GM19455 (cell line): ENCODE measurements around the gene EDN1.
"Not testable (repeated sequence)": the region's sequence is repeated elsewhere in the genome, so short reads cannot be mapped to it uniquely, and the experiment has no call there.

Experiments
- ATAC-seq: cut with Tn5 transposase; IDR thresholded peaks from one replicate; pipeline ENCODE4 v1.9.1; 2021; ENCODE audit not compliant: unreplicated experiment

EDN1 gene

DNA sequence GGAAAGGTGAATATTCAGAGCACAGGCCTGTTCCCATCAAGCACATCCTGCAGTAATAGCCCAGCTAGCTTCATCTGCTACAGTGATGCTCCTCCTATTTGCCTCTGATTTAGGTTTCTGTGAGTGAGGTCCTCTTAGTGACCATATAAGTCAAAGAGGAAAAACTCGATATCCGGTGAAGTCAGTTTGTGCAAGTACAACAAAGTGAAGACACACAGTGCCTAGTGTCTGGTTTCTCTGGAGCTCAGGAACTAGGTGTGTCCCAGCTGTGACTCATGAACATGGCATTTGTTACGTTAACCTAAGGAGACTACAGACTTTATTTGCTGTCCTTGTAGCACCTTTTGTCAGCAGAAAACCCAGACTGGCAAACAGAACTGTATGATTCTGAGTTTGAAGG lies 33.9 kb downstream of the EDN1 start:
- no peak for ATAC-seq

DNA sequence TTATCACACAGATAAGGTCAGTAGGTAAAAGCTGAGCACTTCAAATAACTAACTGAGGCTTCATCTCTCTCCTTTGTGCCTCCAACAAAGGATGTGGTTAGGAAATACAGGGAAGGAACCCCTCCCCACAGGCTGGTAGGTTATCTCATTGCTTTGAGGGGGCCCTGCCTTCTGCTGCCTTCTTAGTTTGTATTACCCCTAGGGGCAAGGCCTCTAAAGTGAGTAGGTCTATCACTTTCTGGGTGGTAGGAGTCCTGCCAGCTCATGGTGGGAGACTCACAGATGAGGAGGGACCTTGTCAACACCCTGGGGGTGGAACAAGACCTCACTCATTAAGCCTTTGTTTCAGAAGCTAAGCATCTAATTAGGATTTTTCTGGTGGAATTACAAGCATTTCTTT lies 34.6 kb downstream of the EDN1 start:
- no peak for ATAC-seq

DNA sequence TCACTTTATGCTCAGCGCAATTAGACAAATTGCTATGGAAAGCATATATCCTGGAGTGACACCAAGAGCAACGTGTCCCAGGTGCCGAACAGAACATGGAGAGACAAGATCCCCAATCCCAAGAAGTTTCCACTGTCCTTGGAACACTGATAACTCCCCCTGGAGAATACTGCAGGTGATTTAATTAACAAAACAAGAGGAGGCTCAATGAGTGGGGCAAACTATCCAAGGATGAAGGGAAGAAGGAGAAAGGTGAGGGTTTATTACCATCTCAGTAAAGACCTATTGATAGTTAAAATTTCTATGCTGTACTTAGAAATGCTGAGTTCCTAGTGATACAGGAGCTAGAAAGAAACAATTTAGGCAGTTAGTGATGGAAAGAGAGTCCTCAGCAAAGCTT lies 35.7 kb downstream of the EDN1 start:
- ATAC-seq: no peak

DNA sequence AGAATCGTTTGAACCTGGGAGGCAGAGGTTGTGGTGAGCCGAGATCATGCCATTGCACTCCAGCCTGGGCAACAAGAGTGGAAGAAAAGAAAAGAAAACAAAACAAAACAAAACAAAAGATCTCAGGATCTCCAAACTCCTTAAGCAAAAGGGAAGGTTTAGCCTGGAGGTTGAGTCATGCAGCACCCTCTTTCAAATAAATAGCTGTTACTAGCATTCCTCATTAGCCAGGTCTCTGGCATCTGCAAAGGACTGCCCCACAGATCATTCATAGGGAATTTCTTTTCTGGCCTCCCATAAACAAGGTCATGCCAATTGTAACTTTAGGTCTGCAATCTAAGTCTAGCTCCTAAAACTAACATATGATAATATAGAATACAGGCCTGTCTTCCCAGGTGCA lies 37.2 kb downstream of the EDN1 start:
- ATAC-seq: no peak

DNA sequence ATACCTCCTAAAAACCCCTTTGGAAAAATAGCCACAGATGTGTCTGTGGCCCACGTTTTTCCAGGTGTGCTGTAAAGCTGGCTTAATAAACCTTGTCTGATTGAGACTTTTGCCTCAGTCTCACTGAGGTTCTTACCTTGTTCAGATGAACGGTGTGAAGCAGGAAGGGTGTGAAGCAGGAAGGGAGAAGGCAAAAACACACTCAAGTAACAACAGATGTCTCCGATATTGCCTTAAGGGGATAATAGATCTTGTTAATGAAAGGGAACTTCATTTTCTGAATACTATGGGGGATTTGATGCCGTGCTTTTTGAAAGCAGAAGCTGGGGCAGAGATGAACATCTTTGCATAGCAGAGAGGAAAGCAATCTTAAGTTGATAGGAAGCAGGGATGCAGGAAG lies 37.8 kb downstream of the EDN1 start:
- ATAC-seq: no peak

DNA sequence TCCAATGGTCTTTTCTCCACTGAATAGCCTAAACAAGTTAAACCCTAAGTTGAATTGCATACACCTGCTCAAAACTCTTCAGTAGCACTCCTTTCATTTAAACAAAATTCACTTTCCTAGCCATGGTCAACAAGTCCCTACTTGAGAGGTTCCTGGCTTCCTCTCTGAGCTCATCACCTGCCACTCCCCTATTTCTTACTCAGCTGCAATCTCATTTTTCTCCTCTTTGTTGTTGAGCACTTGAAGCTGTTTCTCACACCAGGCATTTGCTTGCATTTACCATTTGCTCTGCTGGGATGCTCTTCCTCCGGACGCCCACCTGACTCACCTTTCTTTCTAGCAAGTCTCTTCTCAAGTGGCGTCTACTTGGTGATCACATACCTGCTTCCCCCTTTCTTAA lies 38.5 kb downstream of the EDN1 start:
- no peak for ATAC-seq

DNA sequence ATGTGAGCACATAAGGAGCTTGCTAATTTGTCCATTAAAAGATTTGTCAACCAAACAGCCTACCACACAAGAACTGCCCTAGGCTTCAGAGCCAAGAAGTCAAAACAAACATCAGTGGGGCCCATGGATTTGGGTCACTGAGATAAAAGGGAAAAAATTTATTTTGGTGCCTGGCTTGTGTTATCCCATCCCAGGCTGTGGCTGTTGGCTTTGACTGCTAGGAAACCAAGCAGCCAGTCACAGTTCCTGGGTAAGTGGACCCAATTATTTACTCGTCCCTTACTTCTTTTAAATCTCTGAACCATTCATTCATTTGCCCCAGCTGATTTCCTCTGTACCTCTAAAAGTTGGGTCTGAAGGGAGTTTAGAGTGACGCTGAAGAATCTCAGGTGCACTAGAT lies 41.3 kb downstream of the EDN1 start:
- ATAC-seq: no peak

DNA sequence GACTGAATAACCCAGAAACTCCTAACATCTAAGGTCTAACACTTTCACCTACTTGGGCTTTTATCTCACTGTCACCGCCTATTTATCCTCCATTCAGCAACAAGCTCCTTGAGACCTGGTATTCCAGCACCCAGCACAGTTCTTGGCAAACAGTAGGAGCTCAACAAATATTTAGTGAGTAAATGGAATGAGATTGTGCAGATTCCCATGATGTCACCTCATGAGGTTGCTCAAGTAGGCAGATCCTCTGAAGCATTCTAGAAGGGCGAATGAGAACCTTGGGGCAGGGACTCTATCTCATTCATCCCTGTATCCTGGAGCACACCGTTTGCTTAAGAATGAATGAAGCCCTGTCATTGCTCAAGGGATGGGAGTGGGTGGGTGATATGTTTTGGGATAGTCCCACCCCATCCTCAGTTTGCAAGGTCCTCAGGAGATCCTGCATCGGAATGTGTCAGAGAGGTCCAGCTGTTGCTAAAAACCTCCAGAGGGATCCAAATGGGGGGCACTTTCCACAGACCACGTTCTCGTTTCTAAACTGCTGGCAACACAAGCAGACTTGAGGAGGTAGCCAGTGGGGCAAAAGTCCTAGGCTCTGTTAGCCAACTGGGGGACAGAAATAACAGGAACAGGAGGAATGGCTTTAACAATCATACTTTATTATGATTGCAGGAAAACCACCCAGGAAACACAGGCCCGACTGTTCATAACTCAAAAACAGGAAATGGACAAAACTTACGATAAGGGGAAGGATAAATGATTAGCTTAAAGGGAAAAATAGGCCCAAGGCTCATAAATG lies 42.0 kb downstream of the EDN1 start:
- ATAC-seq: no peak

DNA sequence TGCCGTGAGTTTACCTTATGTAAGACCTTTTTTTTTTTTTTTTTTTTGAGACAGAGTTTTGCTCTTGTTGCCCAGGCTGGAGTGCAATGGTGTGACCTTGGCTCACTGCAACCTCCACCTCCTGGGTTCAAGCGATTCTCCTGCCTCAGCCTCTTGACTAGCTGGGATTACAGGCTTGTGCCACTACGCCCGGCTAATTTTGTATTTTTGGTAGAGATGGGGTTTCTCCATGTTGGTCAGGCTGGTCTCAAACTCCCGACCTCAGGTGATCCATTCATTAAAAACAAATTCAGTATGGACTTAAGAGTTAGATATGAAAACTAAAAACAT lies 42.6 kb downstream of the EDN1 start:
- not testable (repeated sequence) for ATAC-seq

DNA sequence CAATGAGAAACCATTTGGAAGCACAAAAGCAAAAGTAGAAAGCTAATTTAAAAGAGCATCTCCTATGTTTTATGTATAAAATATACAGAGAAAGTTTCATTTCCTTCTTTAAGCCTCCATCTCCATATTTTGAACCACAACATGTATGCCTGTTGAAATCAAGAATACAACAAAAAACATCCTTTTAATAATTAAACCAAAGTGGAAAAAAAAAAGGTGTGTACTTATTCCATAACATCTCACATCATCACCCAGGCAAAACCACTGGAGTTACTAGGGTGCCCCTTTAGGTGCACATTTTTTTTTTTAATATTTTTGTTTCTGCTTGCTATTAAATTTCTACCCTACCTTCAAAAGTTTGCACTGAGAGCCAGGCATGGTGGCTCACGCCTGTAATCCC lies 43.0 kb downstream of the EDN1 start:
- ATAC-seq: no peak

DNA sequence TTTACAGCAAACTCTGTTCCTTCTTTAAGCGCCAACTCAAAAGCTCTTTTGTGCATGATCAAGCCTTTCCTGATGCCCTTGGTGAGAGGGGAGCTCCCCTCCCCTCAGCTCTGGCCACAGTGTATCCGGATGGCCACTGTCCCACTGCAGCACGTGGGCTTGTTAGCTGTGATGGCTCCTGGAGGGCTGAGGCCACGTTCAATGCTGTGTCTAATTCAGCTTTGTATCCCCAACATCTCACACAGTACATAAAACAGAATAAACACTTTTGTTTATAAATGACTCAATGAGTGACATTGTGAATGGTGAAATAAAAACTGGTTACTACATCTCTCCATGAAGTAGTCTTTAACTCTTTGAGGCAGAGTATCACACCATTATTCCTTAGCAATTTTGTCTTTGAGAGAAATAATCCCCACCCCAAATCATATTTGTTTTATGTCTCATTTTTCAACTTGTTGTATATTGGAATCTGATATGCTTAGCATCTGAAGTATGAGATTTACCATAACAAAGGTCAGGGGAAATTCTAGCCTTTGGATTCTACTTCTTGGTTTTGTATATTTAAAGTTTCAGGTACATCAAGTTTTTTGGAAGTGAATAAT lies 44.5 kb downstream of the EDN1 start:
- ATAC-seq: no peak

DNA sequence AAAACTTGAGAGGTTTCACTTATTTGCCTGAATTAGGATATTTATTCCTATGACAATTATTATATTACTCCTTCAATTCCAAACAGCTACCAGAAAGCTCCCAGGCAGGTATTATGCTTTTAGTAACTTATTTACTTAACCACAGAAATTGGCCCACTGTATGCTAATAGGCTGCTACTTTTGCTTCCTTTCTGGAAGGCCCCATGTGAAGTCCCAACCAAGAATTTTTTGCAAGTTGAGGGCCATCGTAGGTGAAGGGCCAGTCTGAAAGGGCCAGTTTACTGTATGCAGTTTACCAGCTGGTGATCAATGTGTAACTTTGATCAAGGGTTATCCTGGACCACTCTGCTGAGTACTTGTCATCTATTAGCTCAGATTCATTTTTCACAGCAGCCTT lies 45.0 kb downstream of the EDN1 start:
- no peak for ATAC-seq

DNA sequence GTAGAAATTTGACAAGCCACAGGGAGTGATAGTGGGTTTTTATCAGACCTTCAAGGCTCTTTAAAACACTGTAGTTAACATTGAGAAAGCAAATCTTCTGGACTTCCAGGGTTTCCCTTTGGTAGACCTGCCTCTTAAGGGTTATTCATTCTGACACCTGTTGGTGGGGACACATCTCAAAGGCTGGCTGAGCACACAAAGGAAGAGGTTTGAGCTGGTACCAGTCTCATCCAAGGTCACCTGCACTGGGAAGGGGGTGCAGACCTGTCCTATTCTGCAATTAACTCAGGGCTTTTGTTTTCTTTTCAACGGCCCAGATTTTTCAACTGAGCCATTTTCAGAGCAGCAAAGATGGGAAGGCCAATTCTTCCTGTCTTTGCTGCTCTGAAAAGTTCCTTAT lies 45.6 kb downstream of the EDN1 start:
- ATAC-seq: no peak

DNA sequence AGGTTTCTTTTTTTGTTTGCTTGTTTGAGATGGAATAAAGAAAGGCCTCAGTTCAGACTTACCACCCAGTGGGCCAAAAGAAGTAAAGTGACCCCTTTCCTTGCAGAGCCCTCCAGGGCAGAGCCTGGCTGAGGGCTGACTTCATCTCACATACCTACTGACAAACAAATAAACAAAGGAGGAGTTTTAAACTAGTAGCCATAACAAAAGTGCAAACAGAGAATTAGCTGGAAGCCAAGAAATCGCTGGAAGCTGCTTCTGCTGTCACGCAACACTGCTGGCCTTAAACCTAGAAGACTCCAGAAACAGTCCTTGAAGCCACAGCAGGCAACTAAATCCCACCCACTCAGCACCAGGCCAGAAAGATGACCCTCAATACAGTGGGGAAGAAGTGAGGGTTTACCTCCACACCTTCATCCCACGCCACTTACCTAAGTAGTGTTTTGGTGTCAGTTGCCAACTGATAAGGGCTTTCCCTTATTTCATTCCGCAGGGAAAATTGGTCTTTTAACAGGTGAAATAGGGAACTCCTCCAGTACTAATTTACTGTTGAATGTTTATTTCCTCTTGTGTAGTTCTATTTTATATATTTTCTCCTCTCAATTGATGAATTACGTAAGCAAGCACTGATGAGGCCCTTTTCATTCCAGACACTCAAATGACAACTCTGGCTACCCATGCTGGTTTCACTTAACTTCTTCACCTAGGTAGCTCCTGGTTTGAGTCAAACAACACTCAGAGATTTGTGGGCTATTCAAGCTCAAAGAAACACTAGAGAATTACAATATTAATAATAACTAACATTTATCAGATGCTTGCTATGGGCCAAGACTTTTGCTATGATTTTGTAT lies 46.2 kb downstream of the EDN1 start:
- ATAC-seq: no peak

DNA sequence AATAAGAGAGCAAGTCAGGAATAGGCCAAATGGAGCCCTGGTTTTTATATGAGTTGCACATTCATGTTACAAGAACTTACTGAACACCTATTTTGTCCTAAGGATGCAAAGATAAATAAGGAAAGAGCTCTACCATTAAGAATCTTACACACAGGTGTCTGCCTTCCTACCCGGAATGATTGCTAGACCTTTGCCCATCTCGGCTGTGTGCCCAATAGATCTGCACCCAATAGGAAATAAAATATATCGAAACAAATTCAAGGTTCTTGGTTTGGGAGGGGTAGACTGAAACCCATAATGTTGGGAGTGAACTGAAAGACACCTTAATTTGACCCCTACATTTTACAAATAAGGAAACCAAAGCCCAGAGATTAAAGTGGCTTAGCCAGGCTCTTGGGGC lies 48.9 kb downstream of the EDN1 start:
- ATAC-seq: no peak

DNA sequence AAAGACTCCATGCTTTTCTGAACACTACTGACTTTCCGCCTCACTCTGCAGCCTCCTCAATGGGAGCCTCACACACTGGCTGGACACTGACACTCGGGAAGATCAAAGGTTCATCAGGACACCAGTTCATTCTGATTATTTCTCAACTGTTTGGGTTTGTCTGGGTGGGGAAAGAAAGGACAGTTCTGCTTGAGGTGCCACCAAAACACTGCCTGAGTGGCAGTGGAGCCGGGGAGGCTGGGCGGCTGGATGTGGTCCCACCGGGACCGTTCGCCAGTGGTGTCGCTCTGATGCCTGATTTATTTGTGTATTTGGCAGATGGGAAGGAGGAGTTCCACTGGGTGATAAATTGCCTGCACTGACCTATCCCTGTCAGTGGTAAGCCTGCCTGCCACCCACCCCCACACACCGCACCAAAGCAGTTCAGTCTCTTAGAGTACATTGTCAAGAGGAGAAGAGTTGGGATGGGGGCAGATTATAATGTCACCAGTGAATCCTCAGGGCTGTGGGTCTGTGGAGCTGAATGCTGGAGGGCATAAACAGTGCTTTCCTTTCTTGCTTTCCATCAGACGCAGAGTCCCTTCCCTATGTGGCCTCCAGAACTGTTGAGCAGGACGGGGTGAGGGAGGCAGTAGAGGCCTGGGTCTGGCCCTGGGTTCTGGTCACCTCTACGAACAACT lies 49.8 kb downstream of the EDN1 start:
- ATAC-seq: no peak

DNA sequence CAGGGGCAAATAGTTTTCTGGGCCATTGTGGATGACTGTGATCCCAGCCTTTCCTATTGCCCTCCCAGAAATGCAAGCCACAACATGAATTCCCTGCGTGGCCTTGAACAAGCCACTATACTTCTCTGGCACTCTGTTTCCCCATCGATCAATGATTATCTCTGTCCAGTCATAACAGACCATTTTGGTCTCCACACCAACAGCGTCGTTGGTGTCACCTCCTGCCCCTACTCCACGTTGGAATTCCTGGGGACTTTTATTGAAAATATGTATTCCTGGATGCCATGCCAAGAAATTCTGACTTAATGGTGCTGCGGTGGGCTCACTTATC lies 50.3 kb downstream of the EDN1 start:
- no peak for ATAC-seq

DNA sequence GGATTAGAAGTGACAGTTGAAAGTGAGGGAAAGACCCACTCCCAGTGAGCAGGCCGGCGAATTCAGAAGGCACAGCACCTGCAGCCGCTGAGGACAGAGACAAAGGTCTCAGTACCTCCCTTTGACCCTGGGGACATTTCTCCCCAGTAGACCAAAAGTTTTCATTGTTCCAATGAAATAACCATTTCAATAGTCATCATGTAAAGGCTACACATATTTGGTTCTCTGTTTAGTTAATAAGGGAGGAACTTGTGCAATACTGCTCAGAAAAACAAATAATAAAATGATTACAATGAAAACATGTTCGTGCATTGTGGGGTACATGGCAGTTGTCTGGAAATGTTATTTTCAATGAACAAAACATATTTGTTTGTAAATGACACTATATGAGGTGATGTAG lies 52.5 kb downstream of the EDN1 start:
- ATAC-seq: no peak

DNA sequence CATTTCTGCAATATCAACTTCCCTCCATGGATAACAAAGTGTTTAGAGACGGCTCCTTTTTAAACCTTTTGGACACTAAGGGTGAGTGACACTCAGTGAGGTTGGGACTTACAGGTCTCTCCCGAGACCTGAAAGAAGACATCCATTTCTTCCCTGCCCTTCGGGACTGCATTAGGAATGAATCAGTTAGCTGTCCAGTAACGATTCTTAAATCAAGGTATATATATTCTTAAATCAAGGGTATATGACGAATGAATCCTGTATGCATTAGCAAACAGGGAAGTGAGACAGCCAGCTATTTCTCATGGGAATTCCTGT lies 52.9 kb downstream of the EDN1 start:
- no peak for ATAC-seq

DNA sequence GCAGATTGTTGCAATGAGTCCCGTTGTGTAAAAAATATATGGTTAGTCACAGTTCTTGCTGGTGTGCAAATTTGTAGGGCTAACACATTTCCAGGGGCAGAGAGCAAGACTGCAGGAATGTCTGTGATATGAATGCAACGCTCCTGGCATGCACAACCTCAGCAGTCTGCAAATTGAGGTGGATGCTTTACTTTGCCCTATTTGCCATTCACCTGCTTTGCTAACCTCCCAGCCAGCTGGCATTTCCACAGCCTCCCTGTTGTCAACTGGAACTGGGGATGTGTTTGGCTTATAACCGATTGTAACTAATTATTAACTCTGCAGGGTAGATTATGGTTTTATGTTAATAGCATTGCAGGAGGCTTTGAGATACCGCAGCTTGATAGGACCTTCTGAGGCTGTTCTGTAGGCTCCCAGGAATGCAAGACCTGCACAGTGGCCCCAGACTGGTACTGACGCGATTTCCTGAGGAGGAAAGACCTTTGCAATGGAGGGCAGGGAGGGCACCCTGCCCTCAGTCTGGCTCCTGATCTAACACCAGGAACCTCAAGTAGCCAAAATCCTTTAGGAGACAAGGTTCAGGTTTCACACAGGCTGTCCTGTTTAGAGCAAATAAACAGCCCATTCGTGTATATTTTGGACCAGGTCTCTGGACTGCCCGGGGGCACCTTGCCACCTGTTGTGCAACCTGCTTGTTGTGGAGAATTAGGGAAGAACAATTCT lies 53.4 kb downstream of the EDN1 start:
- ATAC-seq: no peak

DNA sequence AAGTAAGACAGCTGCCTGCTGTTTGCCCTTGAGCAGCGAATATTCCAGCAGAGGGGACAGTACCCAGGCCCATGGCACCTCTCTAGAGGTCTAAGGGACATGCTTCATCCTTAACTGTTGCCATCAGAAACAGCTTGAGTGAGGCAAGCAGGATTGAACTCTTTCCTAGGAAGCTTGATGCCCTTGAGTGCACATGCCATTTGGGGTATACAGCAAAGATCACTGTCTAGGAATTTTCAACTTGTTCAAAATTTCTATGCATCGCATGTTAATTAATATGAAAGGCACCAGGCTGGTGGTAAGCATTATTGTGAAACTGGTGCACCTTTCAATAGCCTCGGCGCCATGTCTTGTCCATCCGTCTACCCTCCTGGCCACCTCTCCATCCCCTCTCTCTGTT lies 54.1 kb downstream of the EDN1 start:
- no peak for ATAC-seq
